ENCODE data around the gene SH3GLB2. TPM values are rescaled to one million over a fixed set of nuclear protein-coding genes. Genes with fewer than 3 reads are reported as not detected.

The SH3GLB2 gene
- total and polyA plus RNA-seq, 2 experiments from 2014 or later, result 85.4 to 124 TPM

DNA sequence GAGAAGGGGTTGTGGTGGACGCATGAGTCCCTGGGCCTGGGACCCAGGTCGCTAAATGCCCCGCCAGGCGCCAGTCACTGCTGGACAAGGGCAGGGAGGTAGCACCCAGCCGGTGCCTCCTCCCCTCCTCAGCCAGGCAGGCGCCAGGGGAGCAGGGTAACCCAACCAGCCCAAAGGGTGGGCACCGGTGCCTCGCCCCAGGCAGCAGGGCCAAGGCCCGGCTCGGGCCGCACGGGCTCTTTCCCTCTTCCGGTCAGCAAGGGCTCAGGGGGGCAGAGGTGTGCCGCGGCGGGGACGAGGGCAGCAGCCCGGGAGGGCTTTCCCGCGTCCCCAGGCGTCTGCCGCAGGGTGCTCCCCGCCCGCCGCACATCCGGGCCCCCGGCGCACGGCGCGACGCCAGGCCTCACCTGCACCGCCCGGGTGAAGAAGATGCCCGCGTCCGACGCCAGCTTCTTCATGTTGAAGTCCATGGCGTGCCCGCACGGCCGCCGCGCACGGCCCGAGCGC, 393 bp downstream of the SH3GLB2 start:
- H3K9me2 ChIP-seq (replicated peaks; ENCODE audit: insufficient read depth), result no peaks in the 10 kb centered on the region
- peak overlapping the region; percentile 94 for H3K27ac ChIP-seq
- TF ChIP-seq, protein P1, sequence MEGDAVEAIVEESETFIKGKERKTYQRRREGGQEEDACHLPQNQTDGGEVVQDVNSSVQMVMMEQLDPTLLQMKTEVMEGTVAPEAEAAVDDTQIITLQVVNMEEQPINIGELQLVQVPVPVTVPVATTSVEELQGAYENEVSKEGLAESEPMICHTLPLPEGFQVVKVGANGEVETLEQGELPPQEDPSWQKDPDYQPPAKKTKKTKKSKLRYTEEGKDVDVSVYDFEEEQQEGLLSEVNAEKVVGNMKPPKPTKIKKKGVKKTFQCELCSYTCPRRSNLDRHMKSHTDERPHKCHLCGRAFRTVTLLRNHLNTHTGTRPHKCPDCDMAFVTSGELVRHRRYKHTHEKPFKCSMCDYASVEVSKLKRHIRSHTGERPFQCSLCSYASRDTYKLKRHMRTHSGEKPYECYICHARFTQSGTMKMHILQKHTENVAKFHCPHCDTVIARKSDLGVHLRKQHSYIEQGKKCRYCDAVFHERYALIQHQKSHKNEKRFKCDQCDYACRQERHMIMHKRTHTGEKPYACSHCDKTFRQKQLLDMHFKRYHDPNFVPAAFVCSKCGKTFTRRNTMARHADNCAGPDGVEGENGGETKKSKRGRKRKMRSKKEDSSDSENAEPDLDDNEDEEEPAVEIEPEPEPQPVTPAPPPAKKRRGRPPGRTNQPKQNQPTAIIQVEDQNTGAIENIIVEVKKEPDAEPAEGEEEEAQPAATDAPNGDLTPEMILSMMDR (IDR thresholded peaks at IDR 0.05; ENCODE audit: poor library complexity), result no peak
- TF ChIP-seq EZH2 (IDR thresholded peaks at IDR 0.05; ENCODE audit: borderline replicate concordance) (no peak), EZH2phosphoT487 (IDR thresholded peaks at IDR 0.05; ENCODE audit: low read depth, severe bottlenecking, unreplicated experiment) (no peak)
- H3K4me1 ChIP-seq (ENCODE audit: insufficient read depth), result peaks cover 22% of the 10 kb centered on the region
- DNase-seq (ENCODE audit: low spot score), result no peak
- H3K4me2 ChIP-seq, result peak overlapping the region; percentile 98
- peaks cover 46% of the 10 kb centered on the region for H3K79me2 ChIP-seq
- no peaks in the 10 kb centered on the region for H3K9me3 ChIP-seq (ENCODE audit: low read depth)
- H2AFZ ChIP-seq, result peak overlapping the region; percentile 83
- H4K20me1 ChIP-seq (ENCODE audit: insufficient read depth, poor library complexity, severe bottlenecking), result peaks cover 4% of the 10 kb centered on the region
- no peaks in the 10 kb centered on the region for H3K27me3 ChIP-seq
- WGBS (ENCODE audit: low lambda C conversion rate, missing lambda C conversion rate), result 4% methylated on average over 25 of the region's 47 CpGs
- no peaks in the 10 kb centered on the region for H3K36me3 ChIP-seq (replicated peaks; ENCODE audit: insufficient read depth, low read depth)
- H3K4me3 ChIP-seq, result peak overlapping the region; percentile 77

DNA sequence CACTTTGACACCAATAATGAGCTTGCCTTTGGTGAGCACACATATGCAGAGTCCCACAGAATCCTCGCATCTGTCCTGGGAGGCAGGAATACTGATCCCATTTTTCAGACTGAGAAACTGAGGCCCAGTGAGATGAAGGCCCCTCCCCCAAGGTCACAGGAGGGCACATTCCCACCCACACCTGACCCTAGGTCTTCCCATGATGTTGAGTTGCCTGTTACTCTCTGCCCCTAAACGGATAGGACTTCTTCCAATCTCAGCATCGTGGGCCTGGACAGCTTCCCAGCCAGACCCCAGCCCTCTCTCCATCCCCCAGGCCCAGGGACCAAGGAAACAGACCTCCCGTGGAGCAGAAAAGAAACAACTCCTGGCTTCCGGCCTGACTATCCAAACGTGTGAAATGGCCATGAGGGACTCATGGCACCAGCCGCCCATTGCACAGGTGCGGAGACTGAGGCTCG, 877 bp downstream of the SH3GLB2 start:
- no peaks in the 10 kb centered on the region for H3K9me2 ChIP-seq (replicated peaks; ENCODE audit: insufficient read depth)
- no peaks in the 10 kb centered on the region for H3K27me3 ChIP-seq
- H3K4me3 ChIP-seq, result peak overlapping the region; percentile 77
- TF ChIP-seq EZH2phosphoT487 (IDR thresholded peaks at IDR 0.05; ENCODE audit: low read depth, severe bottlenecking, unreplicated experiment) (no peak), EZH2 (IDR thresholded peaks at IDR 0.05; ENCODE audit: borderline replicate concordance) (no peak)
- TF ChIP-seq, protein P1 (IDR thresholded peaks at IDR 0.05; ENCODE audit: poor library complexity), result no peak
- H3K9me3 ChIP-seq (ENCODE audit: low read depth), result no peaks in the 10 kb centered on the region
- H3K79me2 ChIP-seq, result peaks cover 51% of the 10 kb centered on the region
- 36% methylated on average over 9 of the region's 9 CpGs for WGBS (ENCODE audit: low lambda C conversion rate, missing lambda C conversion rate)
- peaks cover 24% of the 10 kb centered on the region for H3K4me1 ChIP-seq (ENCODE audit: insufficient read depth)
- H2AFZ ChIP-seq, result no peak overlapping the region
- H3K4me2 ChIP-seq, result peak overlapping the region; percentile 98
- no peak for DNase-seq (ENCODE audit: low spot score)
- peaks cover 4% of the 10 kb centered on the region for H4K20me1 ChIP-seq (ENCODE audit: insufficient read depth, poor library complexity, severe bottlenecking)
- H3K27ac ChIP-seq, result peak overlapping the region; percentile 94
- no peaks in the 10 kb centered on the region for H3K36me3 ChIP-seq (replicated peaks; ENCODE audit: insufficient read depth, low read depth)

DNA sequence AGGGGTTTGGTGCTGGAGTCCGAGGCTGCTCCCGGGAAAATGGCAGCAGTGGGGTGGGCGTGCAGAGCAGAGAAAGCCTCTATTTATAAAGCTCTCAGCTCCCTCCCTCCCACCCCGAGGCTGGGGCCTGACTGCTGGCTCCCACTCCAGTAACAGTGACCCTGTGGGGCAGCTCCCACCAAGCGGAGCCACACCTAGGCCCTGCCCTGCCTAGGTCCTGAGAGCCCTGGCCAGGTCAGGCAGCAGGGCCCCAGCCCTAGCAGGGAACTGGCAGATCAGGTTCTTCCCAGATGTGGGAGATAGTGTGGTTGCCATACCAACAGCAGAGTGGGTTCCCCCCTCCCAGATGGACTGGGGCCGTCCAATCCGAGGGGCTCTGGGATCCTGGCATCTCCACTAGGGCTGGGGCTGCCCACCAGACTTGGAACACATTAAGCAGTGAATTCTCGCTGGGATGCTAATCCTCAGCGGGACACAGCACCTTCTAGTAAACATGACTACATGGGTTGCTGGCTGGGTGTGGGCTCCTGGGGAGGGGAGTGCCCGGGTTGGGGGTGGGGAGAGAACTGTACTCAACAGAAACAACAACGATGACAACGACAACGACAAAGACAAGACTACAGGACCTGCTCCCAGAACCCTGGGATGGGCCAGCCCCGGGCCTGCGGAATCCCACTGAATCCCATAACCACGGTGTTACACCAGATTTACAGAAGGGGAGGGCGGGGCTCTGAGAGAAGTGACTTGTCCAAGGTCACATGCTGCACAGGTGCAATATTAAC, 1.5 kb downstream of the SH3GLB2 start:
- peak; percentile 85 for DNase-seq (ENCODE audit: low spot score)
- no peaks in the 10 kb centered on the region for H3K36me3 ChIP-seq (replicated peaks; ENCODE audit: insufficient read depth, low read depth)
- no peak overlapping the region for H3K4me3 ChIP-seq

More for the DNA sequence above, 1.5 kb downstream of the SH3GLB2 start:
- Histone ChIP-seq H3K9me3 (ENCODE audit: low read depth) (no peaks in the 10 kb centered on the region), H2AFZ (no peak overlapping the region), H4K20me1 (ENCODE audit: insufficient read depth, poor library complexity, severe bottlenecking) (peaks cover 4% of the 10 kb centered on the region), H3K27me3 (no peaks in the 10 kb centered on the region), H3K4me1 (ENCODE audit: insufficient read depth) (peaks cover 24% of the 10 kb centered on the region), H3K4me2 (peak overlapping the region; percentile 98), H3K79me2 (peaks cover 55% of the 10 kb centered on the region), H3K27ac (peak overlapping the region; percentile 94), H3K9me2 (replicated peaks; ENCODE audit: insufficient read depth) (no peaks in the 10 kb centered on the region)
- 23% methylated on average over 15 of the region's 17 CpGs for WGBS (ENCODE audit: low lambda C conversion rate, missing lambda C conversion rate)
- TF ChIP-seq EZH2phosphoT487 (IDR thresholded peaks at IDR 0.05; ENCODE audit: low read depth, severe bottlenecking, unreplicated experiment), result no peak
- no peak for TF ChIP-seq EZH2 (IDR thresholded peaks at IDR 0.05; ENCODE audit: borderline replicate concordance)
- TF ChIP-seq, protein P1 (IDR thresholded peaks at IDR 0.05; ENCODE audit: poor library complexity), result no peak
